PFSK-1 (cell line): ENCODE data around the gene SH2D5.

ENCODE experiments used
- FOXP2 ChIP-seq: optimal IDR thresholded peaks from 2 replicates; pipeline ENCODE3; 2011; ENCODE audit warnings: borderline replicate concordance, control low read depth, inconsistent platforms; ENCODE audit not compliant: insufficient read depth; ENCODE audit errors: extremely low read length, extremely low read depth
- POLR2AphosphoS5 ChIP-seq: IDR thresholded peaks from 2 replicates; pipeline ENCODE4 v1.6.1; 2012; ENCODE audit warnings: low read depth, mild to moderate bottlenecking, control low read depth, low read length, moderate library complexity
- REST ChIP-seq, 2 experiments: IDR thresholded peaks; 2 replicates each; pipeline versions ENCODE4 v1.6.1 to v1.8.0; 2011 to 2012; ENCODE audit warnings: low read depth in 2 of 2, low read length in 2 of 2, control low read depth in 1 of 2, inconsistent platforms in 1 of 2, mild to moderate bottlenecking in 1 of 2, moderate library complexity in 1 of 2; ENCODE audit not compliant: insufficient read depth in 1 of 2
- TAF1 ChIP-seq: IDR thresholded peaks from 2 replicates; pipeline ENCODE4 v1.6.1; 2012; ENCODE audit warnings: low read length, control low read depth, borderline replicate concordance; ENCODE audit not compliant: insufficient read depth

GRCh38 chr1:20726932-20727745, 5.4 kb downstream of the SH2D5 start:
- TF ChIP-seq POLR2AphosphoS5 (no peak), FOXP2 (no peak), REST (IDR thresholded peaks at IDR 0.05; ENCODE audit: insufficient read depth in 1 of 2, low read depth in 2 of 2, low read length in 2 of 2) (no peak), TAF1 (no peak)
